GM12864 (cell line): ENCODE results near the gene ZNF79.

ENCODE experiments used
- DNase-seq: peaks from one replicate; pipeline ENCODE4 v3.0.0-alpha.2; 2011; ENCODE audit warnings: low read depth
- H3K4me3 ChIP-seq: 2 replicates; pipeline ENCODE4 v1.5.1; 2011; ENCODE audit warnings: mild to moderate bottlenecking, low read depth, low read length, control low read depth
- TF ChIP-seq, protein P1 (sequence below): IDR thresholded peaks from 2 replicates; pipeline ENCODE4 v1.5.1; 2011; ENCODE audit warnings: low read depth, mild to moderate bottlenecking, moderate library complexity, low read length, control low read depth, inconsistent platforms; ENCODE audit errors: missing control alignments

ZNF79 gene

DNA sequence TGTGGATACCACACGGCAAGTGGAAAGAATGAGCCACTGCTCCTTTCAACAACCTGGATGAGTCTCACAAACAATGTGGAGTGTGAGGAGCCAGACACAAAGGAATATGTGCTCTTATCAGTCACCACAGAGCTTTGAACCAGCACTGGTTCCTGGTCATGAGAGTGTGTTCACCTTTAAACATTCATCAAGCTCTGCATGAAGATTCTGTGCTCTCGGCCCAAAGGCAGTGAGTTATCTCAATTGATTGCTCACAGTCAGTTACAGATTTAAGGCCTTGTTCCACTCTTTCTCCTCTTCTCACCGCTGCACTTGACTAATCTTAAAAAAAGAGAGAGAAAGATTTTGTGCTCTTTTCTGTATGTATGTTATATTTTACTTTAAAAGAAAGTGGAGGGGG is 46.5 kb downstream of the ZNF79 start:
- DNase-seq: no peak
- TF ChIP-seq, protein P1, sequence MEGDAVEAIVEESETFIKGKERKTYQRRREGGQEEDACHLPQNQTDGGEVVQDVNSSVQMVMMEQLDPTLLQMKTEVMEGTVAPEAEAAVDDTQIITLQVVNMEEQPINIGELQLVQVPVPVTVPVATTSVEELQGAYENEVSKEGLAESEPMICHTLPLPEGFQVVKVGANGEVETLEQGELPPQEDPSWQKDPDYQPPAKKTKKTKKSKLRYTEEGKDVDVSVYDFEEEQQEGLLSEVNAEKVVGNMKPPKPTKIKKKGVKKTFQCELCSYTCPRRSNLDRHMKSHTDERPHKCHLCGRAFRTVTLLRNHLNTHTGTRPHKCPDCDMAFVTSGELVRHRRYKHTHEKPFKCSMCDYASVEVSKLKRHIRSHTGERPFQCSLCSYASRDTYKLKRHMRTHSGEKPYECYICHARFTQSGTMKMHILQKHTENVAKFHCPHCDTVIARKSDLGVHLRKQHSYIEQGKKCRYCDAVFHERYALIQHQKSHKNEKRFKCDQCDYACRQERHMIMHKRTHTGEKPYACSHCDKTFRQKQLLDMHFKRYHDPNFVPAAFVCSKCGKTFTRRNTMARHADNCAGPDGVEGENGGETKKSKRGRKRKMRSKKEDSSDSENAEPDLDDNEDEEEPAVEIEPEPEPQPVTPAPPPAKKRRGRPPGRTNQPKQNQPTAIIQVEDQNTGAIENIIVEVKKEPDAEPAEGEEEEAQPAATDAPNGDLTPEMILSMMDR: no peak
- no peak overlapping the region for H3K4me3 ChIP-seq

DNA sequence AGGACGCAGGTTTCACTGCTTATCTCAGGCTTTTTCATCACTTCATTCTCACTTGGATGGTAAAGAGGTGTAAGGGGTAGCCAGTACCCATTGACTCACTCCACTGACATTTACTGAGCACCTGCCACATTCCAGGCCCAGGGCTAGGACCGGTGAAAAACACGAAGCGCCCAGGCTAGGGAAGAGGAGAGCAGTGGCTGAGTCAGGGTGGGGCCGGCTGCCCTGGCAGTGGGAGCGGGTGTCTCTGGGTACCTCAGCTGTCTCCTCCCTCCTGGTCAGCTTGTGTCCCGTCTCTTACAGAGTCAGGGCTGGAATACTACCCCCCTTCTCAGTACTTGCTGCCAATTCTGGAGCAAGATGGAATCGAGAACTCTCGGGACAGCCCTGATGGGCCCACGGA is 49.3 kb downstream of the ZNF79 start:
- no peak overlapping the region for H3K4me3 ChIP-seq
- TF ChIP-seq, protein P1: no peak
- no peak for DNase-seq

DNA sequence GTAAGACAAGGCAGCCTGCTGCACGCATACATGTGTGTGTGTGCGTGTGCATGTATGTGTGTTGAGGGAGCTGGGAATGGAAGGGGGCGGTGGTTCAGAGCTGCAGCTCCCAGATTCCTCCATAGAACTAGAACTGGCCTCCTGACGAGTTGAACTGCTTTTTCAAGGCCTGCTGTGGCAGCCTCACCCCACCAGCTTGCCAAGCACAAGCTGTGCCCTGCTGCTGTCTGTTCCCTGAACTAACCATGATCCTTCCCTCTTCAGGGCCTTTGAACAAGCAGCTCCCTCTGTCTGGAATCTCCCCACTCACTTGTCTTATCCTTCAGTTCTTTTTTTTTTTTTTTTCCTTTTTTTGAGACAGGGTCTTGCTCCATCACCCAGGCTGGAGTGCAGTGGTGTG is 49.8 kb downstream of the ZNF79 start:
- no peak for DNase-seq
- no peak overlapping the region for H3K4me3 ChIP-seq
- TF ChIP-seq, protein P1: no peak

DNA sequence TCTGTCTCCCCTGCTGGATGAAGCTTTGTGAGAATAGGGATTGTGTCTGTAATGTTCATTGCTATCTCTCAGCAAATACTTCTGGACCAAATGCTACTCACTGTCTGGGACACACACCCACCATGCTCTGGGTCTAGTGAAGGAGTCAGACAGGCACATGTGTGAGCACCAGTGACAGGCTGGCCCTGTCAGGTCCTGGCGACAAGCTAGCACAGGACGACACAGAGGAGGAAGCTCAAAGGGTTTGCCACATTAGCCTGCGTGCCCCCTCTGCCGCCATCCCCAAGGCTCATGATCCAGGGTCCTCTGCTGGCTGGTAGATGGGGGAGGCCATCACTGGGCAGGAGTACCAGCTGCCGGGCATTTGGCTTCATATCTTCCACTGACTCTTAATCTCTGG is 50.4 kb downstream of the ZNF79 start:
- TF ChIP-seq, protein P1: no peak
- no peak for DNase-seq
- H3K4me3 ChIP-seq: no peak overlapping the region

DNA sequence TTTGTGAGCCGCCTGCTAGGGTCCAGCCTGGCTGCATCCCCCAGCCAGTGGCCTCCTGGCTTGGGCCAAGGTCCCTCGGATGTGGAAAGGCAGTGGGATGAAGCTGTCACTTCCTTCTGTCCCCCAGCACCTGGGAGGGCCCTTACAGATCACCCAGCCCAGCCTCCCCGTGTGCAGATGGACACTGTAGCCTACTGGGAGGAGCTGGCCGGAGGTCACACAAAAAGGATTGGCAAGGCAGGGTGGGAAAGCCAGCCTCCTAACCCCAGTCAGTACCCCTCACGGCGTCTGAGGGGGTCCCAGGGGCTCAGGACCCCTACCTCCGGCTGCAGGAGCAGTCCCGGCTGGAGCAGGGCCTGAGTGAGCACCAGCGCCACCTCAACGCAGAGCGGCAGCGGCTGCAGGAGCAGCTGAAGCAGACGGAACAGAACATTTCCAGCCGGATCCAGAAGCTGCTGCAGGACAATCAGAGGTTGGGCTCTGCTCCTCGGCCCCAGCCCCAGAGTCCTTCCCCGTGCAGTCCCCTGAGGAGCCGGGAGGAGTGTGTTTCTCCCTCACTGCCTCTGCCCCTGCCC is 55.4 kb downstream of the ZNF79 start:
- TF ChIP-seq, protein P1: no peak
- H3K4me3 ChIP-seq: no peak overlapping the region
- DNase-seq: no peak

DNA sequence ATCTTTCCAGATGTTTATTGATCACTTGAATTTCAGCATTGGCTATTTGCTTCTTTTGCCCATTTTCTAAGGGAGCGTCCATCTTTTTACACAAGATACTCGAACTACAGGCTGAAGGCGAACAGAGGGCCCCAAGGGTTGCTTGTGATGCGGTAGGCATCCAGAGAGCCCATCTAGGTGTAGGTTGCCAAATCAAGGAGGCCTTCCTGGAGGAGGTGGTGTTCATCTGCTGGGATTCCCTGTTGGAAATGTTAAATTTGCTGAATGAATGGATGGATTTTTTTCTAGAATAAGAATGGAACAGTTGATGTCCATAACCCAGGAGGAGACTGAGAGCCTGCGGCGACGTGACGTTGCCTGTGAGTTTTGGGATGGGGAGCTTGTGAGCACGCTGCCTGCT is 58.5 kb downstream of the ZNF79 start:
- DNase-seq: no peak
- TF ChIP-seq, protein P1: no peak
- H3K4me3 ChIP-seq: no peak overlapping the region

DNA sequence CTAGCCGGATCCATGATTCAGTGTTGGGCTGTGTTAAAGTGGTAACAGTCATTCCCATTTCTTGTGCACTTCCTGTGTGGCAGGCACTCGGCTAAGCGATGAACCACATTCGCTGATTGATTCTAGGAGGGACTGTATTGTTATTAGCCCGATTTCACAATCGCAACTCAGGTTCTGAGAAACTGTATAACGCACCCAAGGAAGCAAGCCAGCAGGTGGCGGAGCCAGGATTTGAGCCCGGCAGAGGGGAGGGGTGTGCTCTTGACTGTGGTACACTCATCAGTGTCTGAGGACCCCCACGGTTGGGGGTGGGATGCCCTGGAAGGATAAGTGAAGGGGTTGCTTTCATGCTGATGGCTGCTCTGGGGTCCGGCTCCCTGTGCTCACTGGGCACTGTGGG is 61.8 kb downstream of the ZNF79 start:
- DNase-seq: no peak
- no peak overlapping the region for H3K4me3 ChIP-seq
- TF ChIP-seq, protein P1: no peak
